Fibroblast of villous mesenchyme (primary cell): ENCODE measurements around the gene TMPRSS6. TPM values are rescaled to one million over a fixed set of nuclear protein-coding genes. Genes with fewer than 3 reads are reported as not detected.

Experiments
- DNase-seq: peaks from one replicate; pipeline ENCODE4 v3.0.0-alpha.2; 2010; ENCODE audit warnings: low read depth
- H3K4me3 ChIP-seq: 2 replicates; pipeline ENCODE4 v1.5.1; 2011; ENCODE audit warnings: low read depth, mild to moderate bottlenecking, low read length
- CTCF ChIP-seq: IDR thresholded peaks from 2 replicates; pipeline ENCODE4 v1.5.1; 2012; ENCODE audit warnings: low read depth, mild to moderate bottlenecking, low read length; ENCODE audit not compliant: insufficient read depth
- total RNA-seq: library from RNA; depleted of rRNA; stranded (reverse); fragments of >200 nt; gene quantifications from 2 replicates; pipeline ENCODE4 v1.2.3, GENCODE V29; 2012

Gene TMPRSS6
- total RNA-seq, 1 donor = not detected

GRCh38 chr22:37107816-37108621, 1.5 kb downstream of the TMPRSS6 start:
- H3K4me3 ChIP-seq = no peak overlapping the region
- no peak for TF ChIP-seq CTCF
- DNase-seq = no peak

- DNase-seq = no peak
- TF ChIP-seq CTCF = no peak
Observed at GRCh38 chr22:37105990-37106389, 3.5 kb downstream of the TMPRSS6 start.

GRCh38 chr22:37105154-37105553, 4.4 kb downstream of the TMPRSS6 start:
- no peak for DNase-seq
- TF ChIP-seq CTCF = no peak
- no peak overlapping the region for H3K4me3 ChIP-seq

More at GRCh38 chr22:37105990-37106389, 3.5 kb downstream of the TMPRSS6 start:
- no peak overlapping the region for H3K4me3 ChIP-seq

- DNase-seq = no peak
- H3K4me3 ChIP-seq = no peak overlapping the region
- no peak for TF ChIP-seq CTCF
Observed at GRCh38 chr22:37103656-37104452, 5.7 kb downstream of the TMPRSS6 start.

GRCh38 chr22:37103151-37103550, 6.4 kb downstream of the TMPRSS6 start:
- H3K4me3 ChIP-seq = no peak overlapping the region
- no peak for DNase-seq
- no peak for TF ChIP-seq CTCF

- no peak overlapping the region for H3K4me3 ChIP-seq
- no peak for DNase-seq
- TF ChIP-seq CTCF = no peak
Observed at GRCh38 chr22:37101311-37102066, 8.0 kb downstream of the TMPRSS6 start.
